HG02981 (cell line): ENCODE measurements around the gene HS6ST1.

Source experiments
- ATAC-seq: cut with Tn5 transposase; IDR thresholded peaks from one replicate; pipeline ENCODE4 v1.9.1; 2021; ENCODE audit warnings: mild to moderate bottlenecking, moderate library complexity; ENCODE audit not compliant: unreplicated experiment

The HS6ST1 gene

DNA sequence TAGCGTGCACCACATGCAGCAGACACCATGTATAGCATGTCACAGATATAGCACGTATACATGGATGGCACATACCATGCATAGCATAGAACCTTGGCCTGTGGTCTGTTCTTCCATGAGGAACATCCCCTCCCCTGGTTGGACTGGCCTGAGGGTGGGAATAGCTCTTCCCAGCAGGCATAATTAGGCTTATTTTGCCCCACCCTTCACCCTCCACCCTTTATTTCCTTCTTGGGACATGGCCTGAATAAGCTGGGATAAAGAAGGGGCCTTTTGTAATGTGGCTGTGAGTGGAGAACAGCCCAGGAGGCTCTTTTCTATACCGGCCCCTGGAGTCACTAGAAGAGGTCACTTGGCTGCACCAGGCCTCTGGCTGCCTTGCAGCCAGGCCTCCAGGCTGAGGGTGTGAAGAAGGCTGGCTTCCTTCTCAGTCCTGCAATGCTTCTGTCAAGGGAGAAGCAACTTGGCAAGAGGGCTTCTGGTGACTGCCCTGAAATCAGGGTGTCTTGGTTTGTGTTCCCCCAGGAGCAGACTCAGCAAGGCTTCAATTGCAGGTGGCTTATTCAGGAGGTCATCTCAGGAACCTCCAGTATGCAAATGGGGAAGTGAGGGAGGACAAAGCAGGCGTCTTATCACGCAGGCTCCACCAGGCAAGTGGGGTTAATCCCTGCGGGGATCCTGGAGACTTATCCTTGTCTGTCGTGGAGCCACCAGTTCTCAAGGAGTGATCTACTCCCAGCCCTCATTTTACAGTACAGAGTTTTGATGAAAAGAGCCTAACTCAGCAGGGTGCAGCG is 68.2 kb downstream of the HS6ST1 start:
- ATAC-seq: no peak

DNA sequence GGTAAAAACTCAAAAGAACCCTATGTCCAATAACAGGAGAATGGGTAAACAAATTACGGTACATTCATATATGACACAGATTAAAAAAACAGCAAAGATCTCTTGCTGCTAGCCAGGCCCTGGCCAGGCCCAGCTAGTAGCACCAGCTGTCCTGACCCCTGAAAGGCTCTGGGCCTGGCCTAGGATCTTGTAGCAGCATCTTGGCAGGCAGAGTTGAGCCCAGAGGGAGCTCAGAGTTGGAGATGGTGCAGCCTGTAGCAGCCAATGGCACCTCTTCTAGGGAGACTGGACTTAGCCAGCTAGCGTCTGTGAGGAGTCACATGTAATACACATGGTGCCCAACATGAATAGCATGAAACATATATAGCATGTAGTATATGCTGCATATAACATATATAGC is 69.1 kb downstream of the HS6ST1 start:
- no peak for ATAC-seq

DNA sequence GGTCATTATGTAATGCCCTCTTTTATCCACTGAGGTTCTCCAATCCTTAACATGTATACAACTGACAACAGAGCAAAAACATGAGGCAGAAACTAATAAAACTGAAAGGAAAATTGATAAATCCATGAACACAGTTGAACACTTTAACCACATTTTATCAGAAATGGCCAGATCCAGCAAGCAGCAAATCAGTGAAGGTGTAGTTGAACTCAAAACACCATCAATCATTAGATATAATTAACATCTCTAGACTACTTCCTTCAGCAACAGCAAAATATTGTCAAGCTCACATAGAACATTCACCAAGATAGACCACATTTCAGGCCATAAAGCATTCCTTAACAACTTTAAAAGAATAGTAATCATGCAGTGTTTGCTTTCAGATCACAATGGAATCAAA is 72.9 kb downstream of the HS6ST1 start:
- no peak for ATAC-seq

DNA sequence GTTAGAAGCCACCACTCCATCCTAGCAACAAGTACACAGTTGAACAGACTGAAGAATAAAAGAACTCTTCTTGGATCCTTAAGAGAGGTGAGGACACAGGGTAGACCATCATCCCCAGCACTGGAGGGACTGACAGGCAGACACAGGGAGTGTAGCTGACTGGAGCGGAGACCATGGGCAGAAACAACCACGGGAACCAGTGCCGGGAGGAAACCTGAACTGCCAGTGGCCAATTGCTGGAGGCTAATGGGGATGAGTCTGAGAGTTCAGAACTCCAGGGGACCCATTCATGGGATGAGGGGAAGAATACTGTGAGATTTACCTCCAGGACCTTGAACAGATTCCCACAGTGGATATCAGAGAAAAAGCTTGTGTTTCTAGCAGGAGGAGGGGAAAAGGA is 76.8 kb downstream of the HS6ST1 start:
- no peak for ATAC-seq

DNA sequence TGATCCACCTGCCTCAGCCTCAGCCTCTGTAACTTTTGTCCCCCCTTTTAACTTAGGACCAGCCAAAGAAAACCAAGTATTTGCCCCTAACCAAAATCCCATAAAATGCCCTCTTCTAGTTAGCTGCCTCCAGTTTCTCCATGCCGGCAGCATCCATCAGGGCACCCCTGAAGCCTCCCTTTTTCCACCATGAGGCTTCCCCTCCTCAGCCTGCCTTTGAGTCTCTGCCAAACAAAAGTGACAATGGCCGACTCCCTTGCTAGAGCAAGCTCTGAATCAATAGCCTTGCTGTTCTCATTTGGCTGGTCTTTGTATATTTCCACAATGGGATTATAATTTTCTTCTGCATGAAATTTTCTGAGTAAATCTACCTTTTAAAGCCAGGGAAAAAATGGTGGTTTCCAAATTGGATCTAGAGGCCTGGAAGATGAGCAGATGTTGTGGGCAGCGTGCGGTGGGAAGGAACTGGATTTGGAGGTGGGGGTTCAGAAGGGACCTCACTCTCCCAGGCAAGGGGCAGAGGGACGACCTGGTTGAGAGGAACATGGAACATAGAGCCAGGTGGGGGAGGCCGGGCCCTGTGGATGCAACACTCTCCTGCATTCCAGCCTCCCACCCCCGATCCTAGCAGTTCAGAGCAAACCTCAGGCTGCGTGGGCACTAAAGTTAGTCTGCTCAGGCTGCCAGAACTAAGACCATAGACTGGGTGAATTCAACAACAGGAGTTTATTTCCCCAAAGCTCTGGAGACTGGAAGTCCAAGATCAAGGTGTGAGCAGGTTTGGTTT is 80.6 kb downstream of the HS6ST1 start:
- no peak for ATAC-seq

DNA sequence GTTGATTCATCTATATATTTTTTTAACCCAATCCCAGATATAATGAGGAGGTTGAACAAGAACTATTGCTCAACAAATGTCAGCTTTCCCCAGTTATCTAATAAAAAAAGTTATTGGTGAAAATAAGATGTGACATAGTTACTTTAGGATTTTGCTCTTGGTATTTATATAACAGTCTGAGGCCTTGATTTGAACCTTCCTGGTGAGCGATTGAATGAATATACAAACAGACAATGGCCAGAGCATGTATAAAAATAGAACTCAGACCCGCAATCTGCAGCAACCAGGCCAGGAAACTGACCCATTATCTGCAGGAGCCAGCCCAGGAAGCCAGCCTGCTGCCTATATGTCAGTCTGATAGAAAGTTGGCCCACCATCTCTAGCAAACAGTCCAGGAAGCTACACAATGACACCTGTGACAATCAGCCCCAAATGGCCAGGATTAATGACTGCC is 81.6 kb downstream of the HS6ST1 start:
- no peak for ATAC-seq

DNA sequence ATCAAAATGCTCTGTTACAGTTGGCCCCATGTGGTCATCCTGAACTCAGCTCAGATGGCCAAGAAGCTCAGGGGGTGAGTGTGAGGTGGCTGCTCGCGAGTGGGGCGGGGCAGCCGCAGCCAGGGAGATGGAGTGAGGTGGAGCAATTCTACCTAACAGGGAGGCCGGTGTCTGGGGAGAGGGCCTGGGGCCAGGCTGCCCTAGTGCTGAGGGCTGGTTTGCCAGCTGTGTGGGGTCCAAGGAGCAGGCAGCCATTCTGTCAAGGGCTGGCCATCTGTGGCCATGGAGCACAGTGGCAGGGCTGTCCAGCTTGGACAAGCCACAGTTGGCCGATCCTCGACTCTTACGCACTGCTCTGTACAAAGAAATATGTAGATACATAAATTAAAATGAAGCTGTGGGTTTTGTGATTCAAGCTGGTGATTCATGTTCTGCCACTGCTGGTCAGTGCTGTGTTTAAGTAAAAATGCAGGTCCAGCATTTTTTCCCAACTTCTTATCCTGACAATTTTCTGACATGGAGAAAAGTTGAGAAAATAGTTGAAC is 82.1 kb downstream of the HS6ST1 start:
- no peak for ATAC-seq

DNA sequence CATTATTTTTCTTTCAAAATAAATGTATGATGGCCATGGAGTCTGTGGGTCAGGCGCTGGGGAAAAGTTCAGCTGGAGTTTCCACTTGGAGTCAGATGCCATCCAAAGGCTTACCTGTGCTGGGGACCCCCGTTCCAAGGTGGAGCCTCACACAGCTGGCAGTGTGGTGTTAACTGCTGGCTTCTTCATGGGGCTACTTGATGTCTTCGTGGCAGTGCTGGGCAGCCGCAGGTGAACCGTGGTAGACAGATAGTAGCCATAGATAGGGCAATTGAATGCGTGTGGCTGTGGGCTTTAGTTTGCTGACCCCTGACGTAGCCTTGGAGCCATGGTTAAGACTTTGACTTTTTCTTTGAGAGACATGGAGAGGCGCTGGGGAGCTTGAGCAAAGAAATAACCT is 83.1 kb downstream of the HS6ST1 start:
- no peak for ATAC-seq

DNA sequence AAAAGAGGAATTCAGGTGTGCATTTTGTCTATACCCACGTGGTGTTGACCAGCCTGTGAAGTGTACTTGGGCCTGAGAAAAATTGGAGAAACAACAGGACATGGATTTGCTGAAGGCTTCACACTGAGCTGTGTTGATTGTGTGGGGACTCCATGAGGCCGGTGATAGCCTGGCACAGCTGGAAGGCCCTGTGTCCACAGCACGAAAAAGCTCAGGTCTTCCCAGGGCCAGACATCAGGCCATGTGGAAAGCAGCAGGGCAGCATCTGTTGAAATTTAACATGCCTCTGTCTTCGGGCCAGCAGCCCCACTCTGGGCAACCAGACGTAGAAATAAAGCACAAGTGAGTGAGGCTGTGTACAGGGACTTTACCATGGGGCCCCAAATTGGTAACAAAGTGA is 84.1 kb downstream of the HS6ST1 start:
- no peak for ATAC-seq

DNA sequence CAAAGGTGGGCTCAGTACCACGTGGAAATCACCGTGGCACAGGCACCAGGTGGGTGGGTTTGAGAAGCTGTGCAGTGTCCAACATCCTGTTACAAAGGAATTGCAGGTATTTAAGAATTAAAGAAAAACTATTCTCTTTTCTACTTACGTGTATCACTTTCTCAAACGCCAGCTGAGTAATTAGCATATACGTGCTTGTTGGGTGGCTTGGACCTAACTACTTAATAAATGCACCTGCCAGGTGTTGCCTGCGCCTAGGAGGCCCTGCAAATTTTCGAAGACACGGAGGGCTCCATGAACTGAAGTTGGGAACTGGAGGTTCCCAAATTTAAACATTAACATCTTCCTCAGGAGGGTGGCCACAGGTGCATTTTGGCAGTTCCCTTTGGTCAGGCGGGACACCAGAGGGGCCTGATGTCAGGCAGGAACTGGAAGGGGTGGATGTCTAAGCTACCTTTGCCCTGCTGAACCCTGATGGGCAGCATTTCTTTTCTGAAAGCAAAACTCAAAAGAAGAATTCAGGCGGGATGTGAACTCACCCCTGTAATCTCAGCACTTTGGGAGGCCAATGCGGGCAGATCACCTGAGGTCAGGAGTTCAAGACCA is 84.8 kb downstream of the HS6ST1 start:
- no peak for ATAC-seq

DNA sequence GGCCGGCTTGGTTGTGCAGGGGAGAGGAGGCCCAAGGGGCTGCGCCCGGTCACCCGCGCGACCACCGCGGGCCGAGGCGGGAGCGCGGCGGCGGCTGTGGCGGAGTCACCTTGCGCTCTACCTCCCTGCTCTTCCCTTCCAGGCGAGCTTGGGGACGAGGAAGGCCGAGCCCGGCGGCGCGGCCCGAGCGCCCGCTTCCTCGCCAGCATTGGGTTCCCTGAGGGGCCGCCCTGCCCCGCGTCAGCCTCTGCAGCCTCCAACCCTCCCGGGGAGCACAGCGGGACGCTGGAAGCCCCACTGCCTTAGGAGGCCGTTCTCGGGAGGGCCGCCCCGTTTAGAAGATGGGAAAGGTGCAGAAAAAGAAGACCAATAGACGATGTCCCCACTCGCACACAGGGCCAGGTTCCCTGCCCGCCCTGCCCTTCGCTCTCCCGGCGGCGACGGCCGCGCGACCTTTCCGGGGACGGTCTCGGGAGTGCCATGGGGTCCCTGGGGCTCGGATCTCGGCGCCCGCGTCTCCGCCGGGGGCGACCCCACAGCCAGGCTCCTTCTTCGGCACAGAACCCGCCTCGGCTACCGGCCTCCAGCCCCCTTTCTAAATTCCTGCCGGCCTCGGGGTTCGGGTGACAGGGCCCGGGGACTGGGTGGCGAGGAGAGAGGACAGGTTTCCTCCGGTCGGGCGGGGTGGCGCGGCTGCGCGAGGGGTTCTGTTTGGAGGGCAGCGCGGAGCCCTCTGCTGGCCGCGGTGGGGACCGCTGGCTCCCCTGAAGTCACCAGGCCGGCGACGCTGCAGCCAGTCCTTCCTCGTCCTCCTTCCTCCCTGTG is 85.5 kb downstream of the HS6ST1 start:
- peak; percentile 97 for ATAC-seq

DNA sequence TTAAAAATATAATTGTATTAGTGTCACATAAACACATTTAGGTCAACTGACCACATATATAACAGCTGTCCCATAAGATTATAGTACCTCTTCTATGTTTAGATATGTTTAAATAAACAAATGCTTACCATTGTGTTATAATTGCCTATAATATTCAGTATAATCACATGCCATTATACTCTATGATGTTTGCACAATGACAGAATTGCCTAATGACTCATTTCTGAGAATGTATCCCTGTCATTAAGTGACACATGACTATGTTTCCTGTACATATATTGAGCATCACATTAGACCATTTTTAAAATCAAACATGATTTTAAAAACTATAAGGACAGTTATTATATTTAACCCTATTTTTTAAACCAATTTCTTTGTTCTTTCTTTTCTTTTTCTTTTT is 89.8 kb downstream of the HS6ST1 start:
- no peak for ATAC-seq

DNA sequence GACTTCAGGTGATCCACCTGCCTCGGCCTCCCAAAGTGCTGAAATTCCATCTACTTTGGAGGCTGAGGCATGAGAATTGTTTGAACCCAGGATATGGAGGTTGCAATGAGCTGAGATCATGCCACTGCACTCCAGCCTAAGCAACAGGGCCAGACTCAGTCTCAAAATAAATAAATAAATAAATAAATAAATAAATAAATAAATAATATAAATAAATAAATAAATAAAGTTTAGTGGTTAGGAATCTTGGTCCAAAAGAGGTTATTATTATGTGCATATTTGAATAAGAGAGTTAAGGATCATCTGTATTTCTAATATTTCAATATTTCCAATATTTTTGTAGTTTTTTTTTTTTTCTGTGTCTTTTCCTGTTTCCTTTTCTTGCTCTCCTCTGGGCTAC is 90.8 kb downstream of the HS6ST1 start:
- no peak for ATAC-seq

DNA sequence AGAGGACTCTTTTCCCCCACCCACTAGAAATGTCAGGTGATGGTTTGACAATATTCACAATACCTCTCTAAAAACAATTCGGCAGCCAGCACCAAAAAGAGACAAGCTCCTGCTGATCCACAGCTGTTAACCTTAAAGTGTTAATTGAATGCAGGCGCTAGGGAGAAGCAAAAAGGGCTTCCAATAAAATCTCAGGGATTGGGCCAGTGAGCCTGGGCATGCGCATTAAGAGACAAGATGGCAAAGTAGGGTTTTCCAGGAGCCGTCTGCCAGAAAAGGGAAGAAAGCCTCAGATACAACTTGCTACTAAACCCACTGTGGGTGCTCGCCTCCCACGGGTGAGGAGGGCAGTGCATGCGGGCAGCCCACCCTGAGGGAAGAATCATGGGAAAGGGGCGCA is 98.8 kb downstream of the HS6ST1 start:
- ATAC-seq: no peak

DNA sequence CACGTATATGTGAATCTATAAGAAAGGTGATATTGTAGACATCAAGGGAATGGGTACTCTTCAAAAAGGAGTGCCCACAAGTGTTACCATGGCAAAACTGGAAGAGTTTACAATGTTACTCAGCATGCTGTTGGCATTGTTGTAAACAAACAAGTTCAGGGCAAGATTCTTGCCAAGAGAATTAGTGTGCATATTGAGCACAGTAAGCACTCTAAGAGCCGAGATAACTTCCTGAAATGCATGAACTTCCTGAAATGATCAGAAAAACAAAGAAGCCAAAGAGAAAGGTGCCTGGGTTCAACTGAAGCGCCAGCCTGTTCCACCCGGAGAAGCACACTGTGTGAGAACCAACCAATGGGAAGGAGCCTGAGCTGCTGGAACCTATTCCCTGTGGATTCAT is 101.0 kb downstream of the HS6ST1 start:
- no peak for ATAC-seq

DNA sequence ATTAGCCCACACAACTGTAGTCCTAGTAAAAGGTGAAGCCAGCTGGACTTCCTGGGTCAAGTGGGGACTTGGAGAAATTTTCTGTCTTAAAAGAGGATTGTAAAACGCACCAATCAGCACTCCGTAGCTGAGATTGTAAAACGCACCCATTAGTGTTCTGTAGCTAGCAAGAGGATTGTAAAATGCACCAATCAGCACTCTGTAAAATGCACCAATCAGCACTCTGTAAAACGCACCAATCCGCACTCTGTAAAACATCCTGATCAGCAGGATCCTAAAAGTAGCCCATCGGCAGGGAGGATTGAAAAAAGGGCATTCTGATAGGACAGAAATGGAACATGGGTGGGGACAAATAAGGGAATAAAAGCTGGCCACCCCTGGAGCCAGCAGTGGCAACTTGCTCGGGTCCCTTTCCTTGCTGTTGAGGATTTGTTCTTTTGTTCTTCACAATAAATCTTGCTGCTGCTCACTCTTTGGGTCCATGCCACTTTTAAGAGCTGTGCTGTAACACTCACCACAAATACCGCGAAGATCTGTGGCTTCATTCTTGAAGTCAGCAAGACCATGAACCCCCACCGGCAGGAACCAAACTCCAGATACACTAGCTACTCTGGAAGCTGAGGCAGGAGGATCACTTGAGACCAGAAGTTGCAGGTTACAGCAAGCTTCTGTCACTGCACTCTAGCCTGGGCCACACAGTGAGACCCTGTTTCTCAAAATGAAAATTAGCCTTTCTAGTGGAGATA is 102.6 kb downstream of the HS6ST1 start:
- no peak for ATAC-seq
